Caco-2 (cell line): ENCODE data around the gene CC2D1A. TPM values are rescaled to one million over a fixed set of nuclear protein-coding genes. Genes with fewer than 3 reads are reported as not detected.

Source experiments
- BruUV-seq: library from RNA; stranded (reverse); fragments of 400-500 nt; replicated peaks from 2 replicates; lab custom pipeline; 2021; lab: Mats Ljungman, UMichigan
- CTCF ChIA-PET: fragments of 300-600 bp; sonication (Branson Sonifier 250); formaldehyde crosslinking; loops from one replicate; lab custom pipeline; 2022; ENCODE audit warnings: antibody characterized with exemption; lab: Charles Lee
- POLR2A ChIA-PET: fragments of 300-600 bp; sonication (Branson Sonifier 250); formaldehyde crosslinking; loops from one replicate; lab custom pipeline; 2022; ENCODE audit warnings: antibody characterized with exemption; lab: Charles Lee
- DNase-seq, 2 experiments: peaks; one replicate each; pipeline versions ENCODE4 v3.0.0 to v3.0.0-alpha.2; 2020 to 2022
- H3K27me3 ChIP-seq: replicated peaks from 2 replicates; pipeline ENCODE4 v1.6.0; 2011; ENCODE audit warnings: low read length; ENCODE audit not compliant: control insufficient read depth, insufficient read depth
- H3K36me3 ChIP-seq: 2 replicates; pipeline ENCODE4 v1.5.1; 2011; ENCODE audit warnings: low read length; ENCODE audit not compliant: control insufficient read depth, insufficient read depth
- H3K4me1 ChIP-seq: fragments of 250-450 bp; sonication (Bioruptor Pico); 2 replicates; pipeline ENCODE4 v1.5.1; 2020; ENCODE audit warnings: mild to moderate bottlenecking
- H3K4me3 ChIP-seq: 2 replicates; pipeline ENCODE4 v1.5.1; 2011; ENCODE audit warnings: low read depth, mild to moderate bottlenecking, control low read depth, low read length
- H3K9me3 ChIP-seq: fragments of 250-450 bp; sonication (Bioruptor Pico); 2 replicates; pipeline ENCODE4 v1.5.1; 2020; ENCODE audit warnings: mild to moderate bottlenecking, moderate library complexity
- H3K27ac Mint-ChIP-seq: one replicate; pipeline ENCODE4 v1.8.0; 2022; ENCODE audit warnings: mixed read lengths; ENCODE audit not compliant: unreplicated experiment
- H3K27me3 Mint-ChIP-seq: one replicate; pipeline ENCODE4 v1.8.0; 2022; ENCODE audit warnings: mixed read lengths; ENCODE audit not compliant: insufficient read depth, unreplicated experiment
- H3K36me3 Mint-ChIP-seq: one replicate; pipeline ENCODE4 v1.8.0; 2022; ENCODE audit warnings: mild to moderate bottlenecking, mixed read lengths; ENCODE audit not compliant: insufficient read depth, unreplicated experiment
- H3K4me1 Mint-ChIP-seq: one replicate; pipeline ENCODE4 v1.8.0; 2022; ENCODE audit warnings: low read depth, mixed read lengths; ENCODE audit not compliant: unreplicated experiment
- H3K4me3 Mint-ChIP-seq: one replicate; pipeline ENCODE4 v1.8.0; 2022; ENCODE audit warnings: mild to moderate bottlenecking, moderate library complexity, mixed read lengths; ENCODE audit not compliant: unreplicated experiment
- H3K9me3 Mint-ChIP-seq: one replicate; pipeline ENCODE4 v1.8.0; 2022; ENCODE audit warnings: mixed read lengths; ENCODE audit not compliant: unreplicated experiment
- intact Hi-C: fragments of 100-400 bp; cut with micrococcal nuclease; formaldehyde crosslinking; loops from one replicate; pipeline ENCODE4 v1.10.0; 2022; ENCODE audit not compliant: unreplicated experiment
- total RNA-seq: library from RNA; stranded (reverse); gene quantifications from 2 replicates; pipeline ENCODE4 v1.2.3, GENCODE V29; 2022
- TF ChIP-seq, protein P1 (sequence below), 2 experiments: fragments of 200-600 bp in 1 of 2; IDR thresholded peaks; 1 replicate in 1 of 2; 2 replicates in 1 of 2; pipeline versions ENCODE4 v1.5.1 to v1.8.0; 2011 to 2022; ENCODE audit warnings: antibody characterized with exemption in 1 of 2, control low read depth in 1 of 2, inconsistent platforms in 1 of 2, low read depth in 1 of 2, low read length in 1 of 2, mild to moderate bottlenecking in 1 of 2, moderate library complexity in 1 of 2; ENCODE audit not compliant: insufficient read depth in 1 of 2, severe bottlenecking in 1 of 2, unreplicated experiment in 1 of 2

CC2D1A gene
- total RNA-seq, 1 experiment from 2014 or later: 48.2 TPM

DNA sequence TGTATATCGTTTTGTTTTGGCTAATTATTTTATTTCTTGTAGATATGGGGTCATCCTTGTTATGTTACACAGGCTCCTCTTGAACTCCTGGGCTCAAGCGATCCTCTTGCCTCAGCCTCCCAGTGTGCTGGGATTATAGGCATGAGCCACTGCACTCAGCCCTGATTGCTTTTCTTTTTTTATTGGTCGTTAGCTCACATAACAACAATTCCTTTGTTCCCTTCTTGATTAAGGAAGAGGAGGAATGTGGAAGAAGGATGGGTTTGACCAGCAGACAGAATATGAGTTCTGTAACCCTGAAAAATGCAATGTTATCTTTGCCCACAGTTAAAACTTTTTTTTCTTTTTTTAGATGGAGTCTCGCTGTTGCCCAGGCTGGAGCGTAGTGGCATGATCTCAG lies 11.4 kb upstream of the CC2D1A start:
- Mint-ChIP-seq H3K9me3 (no peaks in the 10 kb centered on the region), H3K36me3 (no peaks in the 10 kb centered on the region), H3K4me3 (no peak overlapping the region), H3K27ac (no peak overlapping the region), H3K4me1 (peaks cover 7% of the 10 kb centered on the region), H3K27me3 (no peaks in the 10 kb centered on the region)
- Histone ChIP-seq H3K36me3 (no peaks in the 10 kb centered on the region), H3K4me1 (peaks cover 20% of the 10 kb centered on the region), H3K9me3 (no peaks in the 10 kb centered on the region), H3K27me3 (no peaks in the 10 kb centered on the region), H3K4me3 (no peak overlapping the region)
- TF ChIP-seq, protein P1, sequence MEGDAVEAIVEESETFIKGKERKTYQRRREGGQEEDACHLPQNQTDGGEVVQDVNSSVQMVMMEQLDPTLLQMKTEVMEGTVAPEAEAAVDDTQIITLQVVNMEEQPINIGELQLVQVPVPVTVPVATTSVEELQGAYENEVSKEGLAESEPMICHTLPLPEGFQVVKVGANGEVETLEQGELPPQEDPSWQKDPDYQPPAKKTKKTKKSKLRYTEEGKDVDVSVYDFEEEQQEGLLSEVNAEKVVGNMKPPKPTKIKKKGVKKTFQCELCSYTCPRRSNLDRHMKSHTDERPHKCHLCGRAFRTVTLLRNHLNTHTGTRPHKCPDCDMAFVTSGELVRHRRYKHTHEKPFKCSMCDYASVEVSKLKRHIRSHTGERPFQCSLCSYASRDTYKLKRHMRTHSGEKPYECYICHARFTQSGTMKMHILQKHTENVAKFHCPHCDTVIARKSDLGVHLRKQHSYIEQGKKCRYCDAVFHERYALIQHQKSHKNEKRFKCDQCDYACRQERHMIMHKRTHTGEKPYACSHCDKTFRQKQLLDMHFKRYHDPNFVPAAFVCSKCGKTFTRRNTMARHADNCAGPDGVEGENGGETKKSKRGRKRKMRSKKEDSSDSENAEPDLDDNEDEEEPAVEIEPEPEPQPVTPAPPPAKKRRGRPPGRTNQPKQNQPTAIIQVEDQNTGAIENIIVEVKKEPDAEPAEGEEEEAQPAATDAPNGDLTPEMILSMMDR (IDR thresholded peaks at IDR 0.05; ENCODE audit: insufficient read depth in 1 of 2, low read depth in 1 of 2, low read length in 1 of 2, severe bottlenecking in 1 of 2, unreplicated experiment in 1 of 2): no peak
- intact Hi-C loops: no loop called here
- DNase-seq: no peak
- no TSS peak for BruUV-seq
- CTCF ChIA-PET: no interaction called here
- POLR2A ChIA-PET: interaction anchor here (0.6 kb wide), 1 partner anchor 11 kb away, joined by 7 read pairs; no protein-coding TSS in a partner anchor

DNA sequence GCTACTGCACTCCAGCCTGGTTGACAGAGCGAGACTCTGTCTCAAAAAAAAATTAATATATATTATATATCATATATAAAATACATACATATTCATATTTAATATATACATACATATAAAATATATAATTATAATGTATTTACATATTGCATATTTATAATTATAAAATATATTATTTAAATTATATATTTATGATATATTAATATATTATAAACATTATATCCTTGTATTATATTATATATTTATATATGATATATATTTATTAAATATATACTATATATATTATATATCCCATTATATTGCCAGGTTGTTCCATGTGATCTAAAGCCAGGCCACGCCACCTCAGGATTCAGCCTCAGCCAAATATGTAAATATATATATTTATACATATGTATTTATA lies 9.8 kb upstream of the CC2D1A start:
- TF ChIP-seq, protein P1 (IDR thresholded peaks at IDR 0.05; ENCODE audit: insufficient read depth in 1 of 2, low read depth in 1 of 2, low read length in 1 of 2, severe bottlenecking in 1 of 2, unreplicated experiment in 1 of 2): no peak
- H3K27me3 Mint-ChIP-seq: no peaks in the 10 kb centered on the region
- DNase-seq: no peak
- no peaks in the 10 kb centered on the region for H3K36me3 Mint-ChIP-seq
- H3K4me3 ChIP-seq: no peak overlapping the region
- no peak overlapping the region for H3K4me3 Mint-ChIP-seq
- no peaks in the 10 kb centered on the region for H3K9me3 Mint-ChIP-seq
- intact Hi-C loops: no loop called here
- H3K27me3 ChIP-seq: no peaks in the 10 kb centered on the region
- peaks cover 7% of the 10 kb centered on the region for H3K4me1 Mint-ChIP-seq
- no peaks in the 10 kb centered on the region for H3K36me3 ChIP-seq
- no TSS peak for BruUV-seq
- no peaks in the 10 kb centered on the region for H3K9me3 ChIP-seq
- peaks cover 20% of the 10 kb centered on the region for H3K4me1 ChIP-seq
- POLR2A ChIA-PET: no interaction called here
- CTCF ChIA-PET: no interaction called here
- no peak overlapping the region for H3K27ac Mint-ChIP-seq

DNA sequence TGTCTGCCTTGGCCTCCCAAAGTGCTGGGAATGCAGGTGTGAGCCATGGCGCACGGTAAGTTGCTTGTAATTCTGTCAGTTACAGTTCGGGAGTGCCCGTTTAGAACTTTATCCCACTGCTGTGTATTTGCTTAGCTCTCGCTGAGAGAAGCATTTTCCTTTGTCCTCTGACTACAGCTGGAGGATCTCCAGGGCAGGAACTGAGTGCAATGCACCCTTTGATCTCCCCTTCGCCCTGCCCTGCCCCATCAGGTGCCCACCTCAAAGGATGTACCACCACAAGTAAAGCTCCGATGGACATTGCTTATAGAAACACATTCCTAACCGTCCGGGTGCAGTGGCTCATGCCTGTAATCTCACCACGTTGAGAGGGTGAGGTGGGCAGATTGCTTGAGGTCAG lies 6.6 kb upstream of the CC2D1A start:
- H3K36me3 Mint-ChIP-seq: peaks cover 7% of the 10 kb centered on the region
- Histone ChIP-seq H3K4me1 (no peaks in the 10 kb centered on the region), H3K27me3 (no peaks in the 10 kb centered on the region), H3K9me3 (no peaks in the 10 kb centered on the region), H3K36me3 (no peaks in the 10 kb centered on the region), H3K4me3 (no peak overlapping the region)
- ChIA-PET POLR2A (no interaction called here), CTCF (no interaction called here)
- no peaks in the 10 kb centered on the region for H3K27me3 Mint-ChIP-seq
- DNase-seq: no peak
- H3K9me3 Mint-ChIP-seq: no peaks in the 10 kb centered on the region
- no TSS peak for BruUV-seq
- H3K4me1 Mint-ChIP-seq: no peaks in the 10 kb centered on the region
- no peak overlapping the region for H3K4me3 Mint-ChIP-seq
- H3K27ac Mint-ChIP-seq: no peak overlapping the region
- intact Hi-C loops: no loop called here
- TF ChIP-seq, protein P1 (IDR thresholded peaks at IDR 0.05; ENCODE audit: insufficient read depth in 1 of 2, low read depth in 1 of 2, low read length in 1 of 2, severe bottlenecking in 1 of 2, unreplicated experiment in 1 of 2): no peak
